Neuronal stem cell (in vitro differentiated cells): ENCODE measurements around the gene ACACB.

Experiments
- DNase-seq: peaks from one replicate; pipeline ENCODE4 v3.0.0-alpha.2; 2013; ENCODE audit warnings: low spot score
- H2AFZ ChIP-seq: one replicate; pipeline ENCODE4 v1.6.1; 2013; ENCODE audit warnings: mild to moderate bottlenecking, low read length, inconsistent platforms
- H2AK5ac ChIP-seq: 2 replicates; pipeline ENCODE4 v1.6.1; 2013; ENCODE audit warnings: low read depth, mild to moderate bottlenecking, inconsistent platforms, low read length, moderate library complexity, mixed read lengths
- H2BK120ac ChIP-seq: 2 replicates; pipeline ENCODE4 v1.6.1; 2013; ENCODE audit warnings: low read depth, mild to moderate bottlenecking, inconsistent platforms, low read length, moderate library complexity, mixed read lengths
- H2BK12ac ChIP-seq: one replicate; pipeline ENCODE4 v1.6.1; 2013; ENCODE audit warnings: low read length, inconsistent platforms
- H2BK15ac ChIP-seq: 2 replicates; pipeline ENCODE4 v1.6.1; 2013; ENCODE audit warnings: mild to moderate bottlenecking, low read length, inconsistent platforms, mixed read lengths
- H2BK5ac ChIP-seq: one replicate; pipeline ENCODE4 v1.6.1; 2013; ENCODE audit warnings: inconsistent platforms, mild to moderate bottlenecking, low read length, moderate library complexity
- H3K14ac ChIP-seq: one replicate; pipeline ENCODE4 v1.6.1; 2013; ENCODE audit warnings: low read length, inconsistent platforms
- H3K18ac ChIP-seq: 2 replicates; pipeline ENCODE4 v1.6.1; 2013; ENCODE audit warnings: low read length, inconsistent platforms
- H3K23ac ChIP-seq: 2 replicates; pipeline ENCODE4 v1.6.1; 2013; ENCODE audit warnings: low read depth, mild to moderate bottlenecking, mixed read lengths, low read length, inconsistent platforms; ENCODE audit not compliant: poor library complexity
- H3K27ac ChIP-seq: replicated peaks from 3 replicates; pipeline ENCODE4 v1.5.1; 2013; ENCODE audit warnings: low read length, inconsistent platforms
- H3K27me3 ChIP-seq, 3 experiments: 2 replicates each; pipeline ENCODE4 v1.6.1; 2013; ENCODE audit warnings: low read length in 3 of 3, mild to moderate bottlenecking in 2 of 3, inconsistent platforms in 1 of 3, low read depth in 1 of 3, mixed read lengths in 1 of 3, moderate library complexity in 1 of 3; ENCODE audit not compliant: control insufficient read depth in 3 of 3, insufficient read depth in 3 of 3
- H3K36me3 ChIP-seq, 2 donors: replicated peaks in 1 of 2; 2 replicates each; pipeline ENCODE4 v1.6.1; 2013; ENCODE audit warnings: low read length in 2 of 2; ENCODE audit not compliant: control insufficient read depth in 2 of 2, insufficient read depth in 2 of 2
- H3K4ac ChIP-seq: 2 replicates; pipeline ENCODE4 v1.6.1; 2013; ENCODE audit warnings: inconsistent platforms, mild to moderate bottlenecking, low read length, moderate library complexity
- H3K4me1 ChIP-seq, 2 donors: 1 replicate in 1 of 2; 2 replicates in 1 of 2; pipeline ENCODE4 v1.6.1; 2013; ENCODE audit warnings: low read length in 2 of 2, low read depth in 1 of 2; ENCODE audit not compliant: control insufficient read depth in 2 of 2, insufficient read depth in 1 of 2
- H3K4me2 ChIP-seq: one replicate; pipeline ENCODE4 v1.6.1; 2013; ENCODE audit warnings: mild to moderate bottlenecking, low read length, inconsistent platforms; ENCODE audit not compliant: insufficient read depth, poor library complexity, severe bottlenecking
- H3K4me3 ChIP-seq, 2 donors: 2 replicates each; pipeline ENCODE4 v1.5.1; 2013; ENCODE audit warnings: low read length in 2 of 2, mild to moderate bottlenecking in 2 of 2, inconsistent platforms in 1 of 2, moderate library complexity in 1 of 2
- H3K79me1 ChIP-seq: one replicate; pipeline ENCODE4 v1.6.1; 2013; ENCODE audit warnings: low read depth, mild to moderate bottlenecking, inconsistent platforms, low read length, moderate library complexity
- H3K9ac ChIP-seq: one replicate; pipeline ENCODE4 v1.6.1; 2013; ENCODE audit warnings: mild to moderate bottlenecking, low read depth, low read length, inconsistent platforms; ENCODE audit not compliant: poor library complexity
- H3K9me3 ChIP-seq, 2 donors: replicated peaks in 1 of 2; 2 replicates each; pipeline versions ENCODE3 to v1.6.1; 2013; ENCODE audit warnings: low read length in 2 of 2, mild to moderate bottlenecking in 2 of 2, inconsistent platforms in 1 of 2, low read depth in 1 of 2, mixed read lengths in 1 of 2, moderate library complexity in 1 of 2; ENCODE audit not compliant: control insufficient read depth in 2 of 2, insufficient read depth in 1 of 2
- H4K8ac ChIP-seq: one replicate; pipeline ENCODE4 v1.6.1; 2013; ENCODE audit warnings: low read depth, mild to moderate bottlenecking, inconsistent platforms, low read length, moderate library complexity
- H4K91ac ChIP-seq: one replicate; pipeline ENCODE4 v1.6.1; 2013; ENCODE audit warnings: low read length, low read depth, mild to moderate bottlenecking, inconsistent platforms; ENCODE audit not compliant: poor library complexity
- WGBS, 2 donors: extraction: QIAGEN DNeasy Blood & Tissue Kit; methylation state at CpG; one replicate each; pipeline ENCODE4 v1.1.7; 2013; ENCODE audit warnings: missing lambda C conversion rate in 2 of 2, mixed read lengths in 1 of 2; ENCODE audit not compliant: insufficient read length in 2 of 2, insufficient replicate concordance in 1 of 2; ENCODE audit errors: extremely low coverage in 2 of 2; 5-methylcytosine and 5-hydroxymethylcytosine counted together

ACACB gene

DNA sequence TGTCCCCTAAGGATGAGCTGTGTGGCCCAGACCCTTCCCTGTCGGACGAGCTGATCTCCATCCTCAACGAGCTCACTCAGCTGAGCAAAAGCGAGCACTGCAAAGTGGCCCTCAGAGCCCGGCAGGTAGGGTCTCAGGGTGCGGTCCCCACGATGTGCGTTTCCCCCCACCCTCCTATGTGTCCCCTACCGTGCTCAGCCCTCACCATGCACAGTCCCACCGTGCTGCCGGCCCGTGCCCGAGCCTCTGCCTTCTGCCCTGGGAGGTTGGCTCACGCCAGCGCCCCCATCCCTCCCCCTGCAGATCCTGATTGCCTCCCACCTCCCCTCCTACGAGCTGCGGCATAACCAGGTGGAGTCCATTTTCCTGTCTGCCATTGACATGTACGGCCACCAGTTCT is 106.1 kb downstream of the ACACB start:
- Histone ChIP-seq H3K4me3 (no peak overlapping the region), H2BK15ac (no peak overlapping the region), H3K4me1 (no peaks in the 10 kb centered on the region), H3K18ac (peak overlapping the region; percentile 60), H2BK12ac (no peak overlapping the region), H3K4ac (no peak overlapping the region), H3K36me3 (peaks cover 0 to 4% of the 10 kb centered on the region in 2 donors), H4K8ac (peak overlapping the region; percentile 21), H3K27me3 (no peaks in the 10 kb centered on the region), H4K91ac (no peak overlapping the region), H2AFZ (no peak overlapping the region), H3K9ac (no peak overlapping the region), H3K79me1 (no peaks in the 10 kb centered on the region), H3K9me3 (no peaks in the 10 kb centered on the region), H2BK5ac (no peak overlapping the region), H3K4me2 (no peak overlapping the region), H3K14ac (no peak overlapping the region), H2AK5ac (peak overlapping the region; percentile 27), H3K23ac (peak overlapping the region; percentile 5), H3K27ac (no peak overlapping the region), H2BK120ac (no peak overlapping the region)
- no peak for DNase-seq
- no CpG with 5 or more reads among the region's 18 CpGs for WGBS, 2 donors

- H3K9me3 ChIP-seq, result no peaks in the 10 kb centered on the region
- H2BK12ac ChIP-seq, result no peak overlapping the region
- no peak overlapping the region for H3K23ac ChIP-seq
- H3K18ac ChIP-seq, result no peak overlapping the region
- H2BK15ac ChIP-seq, result no peak overlapping the region
- DNase-seq, result no peak
- H3K4me3 ChIP-seq, result no peak overlapping the region
- no peak overlapping the region for H3K27ac ChIP-seq
- H2BK120ac ChIP-seq, result no peak overlapping the region
- no peak overlapping the region for H2AK5ac ChIP-seq
- no peak overlapping the region for H4K8ac ChIP-seq
- no peaks in the 10 kb centered on the region for H3K27me3 ChIP-seq
- no peak overlapping the region for H3K9ac ChIP-seq
- no peaks in the 10 kb centered on the region for H3K4me1 ChIP-seq
- no peaks in the 10 kb centered on the region for H3K79me1 ChIP-seq
- no CpG with 5 or more reads among the region's 10 CpGs for WGBS, 2 donors
- no peak overlapping the region for H3K4ac ChIP-seq
- no peak overlapping the region for H2AFZ ChIP-seq
- H2BK5ac ChIP-seq, result no peak overlapping the region
- no peak overlapping the region for H3K4me2 ChIP-seq
- H4K91ac ChIP-seq, result no peak overlapping the region
- H3K36me3 ChIP-seq, result peaks cover 0 to 4% of the 10 kb centered on the region in 2 donors
- no peak overlapping the region for H3K14ac ChIP-seq
Observed at GRCh38 chr12:109223211-109223610, 106.8 kb downstream of the ACACB start.

- no peak overlapping the region for H2BK120ac ChIP-seq
- H4K91ac ChIP-seq, result no peak overlapping the region
- H3K36me3 ChIP-seq, result peaks cover 0 to 4% of the 10 kb centered on the region in 2 donors
- H2BK15ac ChIP-seq, result no peak overlapping the region
- no peaks in the 10 kb centered on the region for H3K4me1 ChIP-seq
- no peak overlapping the region for H2BK5ac ChIP-seq
- no peak overlapping the region for H3K18ac ChIP-seq
- H3K4ac ChIP-seq, result no peak overlapping the region
- no peak overlapping the region for H3K4me3 ChIP-seq
- H2BK12ac ChIP-seq, result no peak overlapping the region
- H3K4me2 ChIP-seq, result no peak overlapping the region
- H3K79me1 ChIP-seq, result no peaks in the 10 kb centered on the region
- no peak for DNase-seq
- H3K27me3 ChIP-seq, result no peaks in the 10 kb centered on the region
- no peaks in the 10 kb centered on the region for H3K9me3 ChIP-seq
- no peak overlapping the region for H2AFZ ChIP-seq
- H3K9ac ChIP-seq, result no peak overlapping the region
- no peak overlapping the region for H3K23ac ChIP-seq
- H3K27ac ChIP-seq, result no peak overlapping the region
- no CpG with 5 or more reads among the region's 5 CpGs for WGBS, 2 donors
- no peak overlapping the region for H3K14ac ChIP-seq
- no peak overlapping the region for H2AK5ac ChIP-seq
- H4K8ac ChIP-seq, result no peak overlapping the region
Observed at GRCh38 chr12:109223868-109224267, 107.5 kb downstream of the ACACB start.

- H2BK5ac ChIP-seq, result no peak overlapping the region
Observed at GRCh38 chr12:109228664-109229063, 112.3 kb downstream of the ACACB start.

More at GRCh38 chr12:109228664-109229063, 112.3 kb downstream of the ACACB start:
- H4K8ac ChIP-seq, result no peak overlapping the region
- no peak overlapping the region for H3K4me2 ChIP-seq
- no peak overlapping the region for H2AFZ ChIP-seq
- H3K4me1 ChIP-seq, result no peaks in the 10 kb centered on the region
- no peak overlapping the region for H3K18ac ChIP-seq
- no peak overlapping the region for H4K91ac ChIP-seq
- no peak overlapping the region for H2BK15ac ChIP-seq
- peaks cover 0 to 4% of the 10 kb centered on the region in 2 donors for H3K36me3 ChIP-seq
- no peak overlapping the region for H2AK5ac ChIP-seq
- H3K27me3 ChIP-seq, result no peaks in the 10 kb centered on the region
- H3K27ac ChIP-seq, result no peak overlapping the region
- no peak overlapping the region for H3K4me3 ChIP-seq
- peaks cover 1% of the 10 kb centered on the region for H3K79me1 ChIP-seq
- H3K14ac ChIP-seq, result no peak overlapping the region
- no peak overlapping the region for H3K4ac ChIP-seq
- H2BK120ac ChIP-seq, result no peak overlapping the region
- H3K9ac ChIP-seq, result no peak overlapping the region
- H2BK12ac ChIP-seq, result no peak overlapping the region
- no CpG with 5 or more reads among the region's 4 CpGs for WGBS, 2 donors
- no peaks in the 10 kb centered on the region for H3K9me3 ChIP-seq
- no peak overlapping the region for H3K23ac ChIP-seq
- DNase-seq, result no peak
